22Rv1 (cell line): ENCODE data around the gene ZNF574.

Experiments used
- ZFX ChIP-seq: fragments of 450-650 bp; IDR thresholded peaks from 2 replicates; pipeline ENCODE4 v1.6.1; 2017; ENCODE audit warnings: antibody characterized with exemption, borderline replicate concordance
- TF ChIP-seq, protein P1 (sequence below): fragments of 450-650 bp; IDR thresholded peaks from 2 replicates; pipeline ENCODE4 v1.5.1; 2017; ENCODE audit warnings: mild to moderate bottlenecking

DNA sequence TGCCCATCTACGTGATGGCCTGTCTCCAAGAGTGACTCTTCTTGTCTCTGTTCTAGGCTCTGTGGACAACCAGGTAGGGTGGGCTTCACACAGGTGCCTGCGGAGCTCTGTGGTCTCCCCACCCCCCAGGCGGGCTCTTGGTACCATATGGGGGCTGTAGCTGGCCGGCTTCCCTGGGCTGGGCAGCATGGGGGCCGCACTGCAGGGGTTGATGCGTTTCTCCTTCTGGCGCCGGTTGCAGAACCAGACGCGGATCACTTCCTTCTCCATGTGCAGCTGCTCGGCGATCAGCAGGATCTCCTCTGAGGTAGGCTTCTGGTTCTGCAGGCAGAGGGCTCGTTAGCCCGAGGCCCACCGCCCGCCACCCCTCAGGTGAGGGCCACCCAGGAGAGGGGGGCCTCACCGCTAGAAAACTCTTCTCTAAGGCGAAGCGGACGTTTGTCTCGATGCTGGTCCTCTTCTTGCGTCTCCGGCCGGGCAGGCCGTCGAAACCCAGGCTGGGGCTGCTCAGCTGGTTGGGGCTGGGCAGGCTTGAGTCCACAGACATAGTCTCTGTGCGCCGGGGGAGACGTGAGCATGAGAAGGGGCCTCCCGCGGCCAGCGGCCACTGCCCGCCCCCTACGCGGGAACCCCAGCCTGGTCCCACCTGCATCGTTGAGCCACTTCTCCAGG, 19.3 kb downstream of the ZNF574 start:
- TF ChIP-seq, protein P1, sequence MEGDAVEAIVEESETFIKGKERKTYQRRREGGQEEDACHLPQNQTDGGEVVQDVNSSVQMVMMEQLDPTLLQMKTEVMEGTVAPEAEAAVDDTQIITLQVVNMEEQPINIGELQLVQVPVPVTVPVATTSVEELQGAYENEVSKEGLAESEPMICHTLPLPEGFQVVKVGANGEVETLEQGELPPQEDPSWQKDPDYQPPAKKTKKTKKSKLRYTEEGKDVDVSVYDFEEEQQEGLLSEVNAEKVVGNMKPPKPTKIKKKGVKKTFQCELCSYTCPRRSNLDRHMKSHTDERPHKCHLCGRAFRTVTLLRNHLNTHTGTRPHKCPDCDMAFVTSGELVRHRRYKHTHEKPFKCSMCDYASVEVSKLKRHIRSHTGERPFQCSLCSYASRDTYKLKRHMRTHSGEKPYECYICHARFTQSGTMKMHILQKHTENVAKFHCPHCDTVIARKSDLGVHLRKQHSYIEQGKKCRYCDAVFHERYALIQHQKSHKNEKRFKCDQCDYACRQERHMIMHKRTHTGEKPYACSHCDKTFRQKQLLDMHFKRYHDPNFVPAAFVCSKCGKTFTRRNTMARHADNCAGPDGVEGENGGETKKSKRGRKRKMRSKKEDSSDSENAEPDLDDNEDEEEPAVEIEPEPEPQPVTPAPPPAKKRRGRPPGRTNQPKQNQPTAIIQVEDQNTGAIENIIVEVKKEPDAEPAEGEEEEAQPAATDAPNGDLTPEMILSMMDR, result no peak
- TF ChIP-seq ZFX, result no peak
